A673 (cell line): Measurements from ENCODE around the gene MIA2.

ENCODE experiments used
- EZH2 ChIP-seq: fragments of 200-600 bp; sonication (generic); IDR thresholded peaks from 2 replicates; pipeline ENCODE4 v1.6.1; 2017; ENCODE audit warnings: borderline replicate concordance, low read depth, mild to moderate bottlenecking, mixed read lengths, antibody characterized with exemption, low read length; ENCODE audit not compliant: poor library complexity, severe bottlenecking
- TF ChIP-seq, protein P1 (sequence below): fragments of 300-800, 200-600 bp; sonication (generic); conservative IDR thresholded peaks from 2 replicates; pipeline ENCODE4 v1.5.1; 2017; ENCODE audit warnings: low read depth, mild to moderate bottlenecking, antibody characterized with exemption, low read length, moderate library complexity, mixed read lengths

DNA sequence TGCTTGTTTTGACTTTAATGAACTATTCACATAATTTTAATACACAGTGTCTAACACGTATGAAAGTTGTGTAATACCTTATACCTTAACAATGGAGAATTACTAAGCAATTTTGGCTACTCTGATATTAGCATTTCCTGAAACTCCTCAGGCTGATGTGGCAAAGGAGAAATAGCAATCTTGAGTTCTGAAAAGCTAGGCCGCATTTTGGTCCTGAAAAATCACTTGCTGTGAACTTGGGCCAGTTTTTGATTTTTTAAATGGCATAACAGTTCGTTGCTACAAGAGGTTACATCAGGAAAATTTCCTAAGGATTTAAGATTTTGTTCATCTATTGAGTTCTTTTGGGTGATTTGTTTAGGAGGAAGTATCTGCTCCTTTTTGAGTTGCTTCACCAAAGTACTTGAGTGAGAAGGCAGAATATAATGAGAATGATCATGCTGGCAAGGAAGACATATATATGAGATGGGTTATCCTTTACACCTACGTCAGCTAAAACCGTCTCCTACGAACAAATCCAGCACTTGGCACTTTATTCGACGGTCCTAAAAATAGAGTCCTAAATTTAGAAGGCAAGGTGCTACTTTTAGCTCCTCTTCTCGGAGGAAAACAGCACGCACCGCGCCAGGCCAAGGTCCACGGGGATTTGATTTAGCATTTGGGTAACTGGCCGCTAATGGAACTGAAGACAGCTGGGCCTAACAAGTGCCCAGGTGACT lies 32.2 kb downstream of the MIA2 start:
- TF ChIP-seq, protein P1, sequence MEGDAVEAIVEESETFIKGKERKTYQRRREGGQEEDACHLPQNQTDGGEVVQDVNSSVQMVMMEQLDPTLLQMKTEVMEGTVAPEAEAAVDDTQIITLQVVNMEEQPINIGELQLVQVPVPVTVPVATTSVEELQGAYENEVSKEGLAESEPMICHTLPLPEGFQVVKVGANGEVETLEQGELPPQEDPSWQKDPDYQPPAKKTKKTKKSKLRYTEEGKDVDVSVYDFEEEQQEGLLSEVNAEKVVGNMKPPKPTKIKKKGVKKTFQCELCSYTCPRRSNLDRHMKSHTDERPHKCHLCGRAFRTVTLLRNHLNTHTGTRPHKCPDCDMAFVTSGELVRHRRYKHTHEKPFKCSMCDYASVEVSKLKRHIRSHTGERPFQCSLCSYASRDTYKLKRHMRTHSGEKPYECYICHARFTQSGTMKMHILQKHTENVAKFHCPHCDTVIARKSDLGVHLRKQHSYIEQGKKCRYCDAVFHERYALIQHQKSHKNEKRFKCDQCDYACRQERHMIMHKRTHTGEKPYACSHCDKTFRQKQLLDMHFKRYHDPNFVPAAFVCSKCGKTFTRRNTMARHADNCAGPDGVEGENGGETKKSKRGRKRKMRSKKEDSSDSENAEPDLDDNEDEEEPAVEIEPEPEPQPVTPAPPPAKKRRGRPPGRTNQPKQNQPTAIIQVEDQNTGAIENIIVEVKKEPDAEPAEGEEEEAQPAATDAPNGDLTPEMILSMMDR = no peak
- no peak for TF ChIP-seq EZH2
